COR-L47 (cell line): Measurements from ENCODE around the gene ZNF692.

Experiments used
- DNase-seq: peaks from one replicate; lab custom pipeline; 2025; lab: John Stamatoyannopoulos, UW

ZNF692 gene

GRCh38 chr1:248873993-248874533 lies 15.2 kb upstream of the ZNF692 start:
- DNase-seq, result peak; percentile 85

GRCh38 chr1:248873409-248873992 lies 14.6 kb upstream of the ZNF692 start:
- DNase-seq, result peak; percentile 92

- peak; percentile 54 for DNase-seq
These were observed 14.0 kb upstream of the ZNF692 start for GRCh38 chr1:248872752-248873408.

DNA sequence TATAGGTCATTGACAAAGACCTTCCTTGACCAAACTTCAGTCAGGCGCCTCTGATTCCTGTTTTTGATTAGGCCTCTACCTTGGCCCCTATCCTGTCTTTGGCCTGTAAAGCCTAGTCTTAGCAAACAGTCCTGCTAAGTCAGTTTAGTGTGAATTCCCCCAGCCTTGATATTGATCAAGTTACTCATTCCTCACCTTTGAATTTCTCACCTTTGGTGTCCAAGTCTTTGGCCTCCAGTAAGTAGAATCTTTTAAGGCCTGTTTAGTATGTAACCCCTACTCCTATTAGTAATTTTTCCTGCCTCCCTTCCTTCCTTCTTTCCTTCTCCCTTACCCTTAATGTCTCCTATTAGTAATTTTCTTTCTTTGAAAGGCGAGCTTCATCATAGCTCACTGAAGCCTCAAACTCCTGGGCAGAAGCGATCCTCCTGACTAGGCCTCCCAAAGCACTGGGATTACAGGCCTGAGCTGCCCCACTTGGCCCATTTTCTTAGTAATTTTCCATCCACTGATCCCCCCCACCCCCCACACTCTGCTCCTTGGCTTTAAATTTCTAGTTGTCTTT lies 13.0 kb upstream of the ZNF692 start:
- DNase-seq, result no peak

GRCh38 chr1:248862998-248863881 lies 4.4 kb upstream of the ZNF692 start:
- peak; percentile 94 for DNase-seq

DNA sequence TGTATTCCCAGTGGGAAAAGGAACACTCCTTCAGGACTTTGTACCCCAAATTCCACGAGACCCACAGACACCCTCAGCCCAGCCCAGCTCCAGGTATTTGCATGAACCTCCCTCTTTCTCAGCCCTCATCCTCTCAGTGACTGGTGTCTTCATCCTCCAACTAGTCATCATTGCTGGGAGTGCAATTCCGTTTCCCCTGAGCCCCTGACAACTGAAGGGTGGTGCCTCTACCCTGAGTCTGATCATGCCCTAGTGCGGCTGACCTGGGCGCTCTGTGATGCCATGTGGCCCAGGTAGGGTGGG lies 3.8 kb upstream of the ZNF692 start:
- no peak for DNase-seq

DNA sequence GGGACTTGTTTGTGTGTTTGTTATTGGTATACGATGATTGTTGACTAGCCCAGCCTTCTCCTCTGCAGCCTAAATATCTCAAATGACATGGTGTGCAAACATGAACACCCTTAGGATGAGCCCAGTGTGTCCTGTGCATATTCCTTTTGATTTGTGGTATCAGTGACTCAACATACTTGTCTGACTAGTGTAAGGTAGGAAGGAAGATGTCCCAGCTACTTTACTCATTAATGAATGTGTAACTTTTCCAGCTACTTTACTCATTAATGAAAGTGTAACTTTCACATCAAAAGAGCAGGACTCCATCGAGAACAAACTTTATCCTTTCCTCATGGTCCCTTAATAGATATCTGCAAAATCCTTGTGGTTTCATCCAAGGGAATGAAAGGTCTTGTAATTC lies 2.7 kb upstream of the ZNF692 start:
- DNase-seq, result no peak

- no peak for DNase-seq
These were observed 1.1 kb upstream of the ZNF692 start for GRCh38 chr1:248860007-248860406.

DNA sequence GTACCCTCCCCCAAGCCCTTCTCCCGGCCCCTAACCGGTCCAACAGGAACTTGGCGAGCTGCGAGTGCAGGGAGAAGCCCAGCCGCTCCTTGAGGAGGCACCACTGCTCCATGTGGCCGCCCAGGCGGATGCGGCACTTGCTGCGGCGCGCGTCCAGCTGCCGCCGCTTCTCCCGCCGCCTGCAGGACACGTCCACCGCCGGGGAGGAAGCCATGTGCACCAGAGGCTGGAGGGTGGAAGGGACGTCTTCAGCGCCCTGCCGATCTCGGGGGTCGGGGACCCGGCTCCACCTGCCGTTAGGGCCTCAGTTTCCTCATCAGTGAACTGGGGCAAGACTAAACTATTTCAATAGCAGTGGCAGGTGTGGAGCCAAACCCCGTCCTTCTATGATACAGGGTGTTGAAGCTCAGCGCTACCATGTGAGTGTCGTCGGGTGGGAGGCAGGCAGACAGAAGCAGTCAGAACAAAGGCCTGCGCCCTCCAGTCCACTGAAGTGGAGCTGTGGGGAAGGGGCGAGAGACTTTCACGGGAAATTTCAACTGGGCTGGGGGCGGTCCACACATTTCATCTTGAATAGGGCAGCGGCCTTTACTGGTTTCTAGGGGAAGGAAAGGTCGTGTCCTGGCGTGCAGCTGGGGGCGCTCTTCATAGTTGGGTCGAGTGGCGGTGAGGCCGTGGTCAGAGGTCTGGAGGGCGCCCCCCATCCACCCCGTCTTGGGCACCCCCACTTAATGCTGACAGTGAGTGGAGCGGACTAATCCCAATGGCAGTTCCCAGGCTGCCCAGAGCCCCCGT lies 592 bp downstream of the ZNF692 start:
- DNase-seq, result peak; percentile 78

DNA sequence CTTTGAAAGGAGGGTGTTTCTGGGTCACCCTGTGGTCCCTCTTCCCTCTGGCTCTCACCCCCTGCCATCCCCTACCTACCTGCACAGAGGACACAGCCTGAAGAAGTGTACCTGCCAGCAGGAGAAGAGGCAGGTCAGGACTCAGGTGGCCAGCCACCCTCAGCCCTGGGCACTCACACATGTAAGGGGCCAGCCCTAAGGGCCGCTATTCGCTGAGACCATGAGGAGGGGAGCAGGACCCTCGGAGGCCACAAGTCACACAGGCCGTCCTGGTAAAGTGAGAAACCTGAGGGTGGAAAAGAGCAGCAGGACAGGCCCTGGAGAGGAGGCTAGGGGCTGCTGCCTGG lies 1.2 kb downstream of the ZNF692 start:
- DNase-seq, result no peak

- no peak for DNase-seq
These were observed 1.7 kb downstream of the ZNF692 start for GRCh38 chr1:248857201-248857600.

- DNase-seq, result no peak
These were observed 2.7 kb downstream of the ZNF692 start for GRCh38 chr1:248856176-248856575.

GRCh38 chr1:248855580-248855979 lies 3.3 kb downstream of the ZNF692 start:
- DNase-seq, result no peak

GRCh38 chr1:248853663-248854375 lies 5.1 kb downstream of the ZNF692 start:
- no peak for DNase-seq

DNA sequence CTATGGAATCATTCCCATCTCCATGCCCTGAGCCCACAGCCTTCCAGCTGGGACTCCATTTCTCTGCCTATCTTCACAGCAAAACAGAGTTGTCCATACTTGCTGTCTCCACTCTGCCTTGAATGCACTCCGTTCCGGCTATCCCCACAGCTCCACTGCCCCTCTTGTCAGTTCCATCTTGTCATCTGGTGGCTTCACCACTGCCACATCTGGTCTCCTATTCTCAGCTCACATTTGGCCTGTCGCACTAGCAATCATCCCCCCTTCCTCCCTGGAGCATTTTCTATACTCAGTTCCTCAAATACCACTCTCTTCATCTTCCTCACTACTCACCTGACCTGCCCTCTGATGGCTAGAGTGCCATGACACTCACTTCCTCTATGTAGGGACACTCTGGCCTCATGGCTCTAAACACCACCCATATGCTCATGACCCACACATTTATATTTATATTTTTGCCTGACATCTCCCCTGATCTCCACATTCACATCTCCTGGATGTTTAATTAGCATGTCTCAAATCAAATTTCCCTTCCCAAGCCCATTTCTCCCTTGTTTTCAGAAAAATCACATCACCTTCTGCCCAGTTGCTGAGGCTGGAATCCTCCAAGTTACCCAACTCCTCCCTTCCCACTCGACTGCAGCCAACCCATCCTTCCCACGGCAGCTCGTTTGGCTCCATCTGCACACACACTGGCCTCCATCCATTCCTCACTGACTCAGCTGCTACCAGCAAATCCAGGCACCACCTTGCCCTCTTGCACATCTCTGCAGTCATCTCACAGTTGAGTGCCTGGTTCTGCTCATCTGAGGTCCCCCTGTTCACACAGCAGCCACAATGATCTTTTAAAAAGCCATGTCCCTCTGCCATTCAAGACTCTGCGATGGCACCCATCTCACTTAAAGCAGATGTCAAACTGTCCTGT lies 6.1 kb downstream of the ZNF692 start:
- DNase-seq, result no peak

GRCh38 chr1:248851390-248851789 lies 7.5 kb downstream of the ZNF692 start:
- no peak for DNase-seq

- no peak for DNase-seq
These were observed 8.2 kb downstream of the ZNF692 start for GRCh38 chr1:248850536-248851251.

DNA sequence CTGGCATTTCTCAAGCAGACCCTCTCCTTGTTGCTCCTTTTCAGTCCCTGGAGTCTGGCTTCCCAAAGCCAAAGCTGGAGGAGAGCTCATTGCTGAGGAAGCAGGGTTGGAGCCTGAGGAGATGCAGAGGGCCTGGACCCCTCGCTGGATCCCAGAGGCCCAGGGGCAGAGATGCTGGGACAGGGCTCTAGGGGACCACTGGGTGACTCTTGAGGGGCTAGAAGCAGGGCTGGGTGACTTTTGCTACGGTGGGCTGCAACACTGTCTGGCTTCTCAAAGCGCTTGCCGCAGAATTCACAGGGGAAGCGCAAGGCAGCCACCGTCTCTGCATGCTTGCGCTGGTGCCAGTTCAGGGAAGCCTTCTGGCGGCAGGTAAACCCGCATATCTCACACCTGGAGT lies 8.8 kb downstream of the ZNF692 start:
- no peak for DNase-seq

DNA sequence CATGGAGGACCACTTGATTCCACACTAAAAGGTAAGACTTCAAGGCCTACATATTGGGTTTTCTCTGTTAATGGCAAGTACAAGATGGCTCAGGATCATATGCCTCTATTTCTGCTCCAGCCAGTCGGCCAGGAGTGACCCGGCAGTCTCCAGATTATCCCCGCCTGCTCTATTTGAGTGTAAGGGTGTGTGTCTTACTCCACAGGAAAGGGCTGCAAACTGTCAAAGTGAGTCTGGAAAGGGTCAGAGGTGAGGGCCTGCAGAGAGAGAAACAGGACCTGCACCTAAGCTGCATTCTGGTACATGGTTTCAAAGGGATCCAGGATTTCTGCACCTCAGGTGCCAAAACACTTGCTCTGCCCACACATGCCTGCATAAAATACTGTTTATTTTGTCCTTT lies 9.2 kb downstream of the ZNF692 start:
- DNase-seq, result no peak

GRCh38 chr1:248849152-248849551 lies 9.7 kb downstream of the ZNF692 start:
- no peak for DNase-seq
